Activated naive CD4-positive, alpha-beta T cell treated with anti-CD3 and anti-CD28 coated beads for 36 hours (primary cell): ENCODE measurements around the gene GCHFR. TPM values are rescaled to one million over a fixed set of nuclear protein-coding genes. Genes with fewer than 3 reads are reported as not detected.

Experiments
- CTCF ChIA-PET: fragments of 350-600 bp; sonication (Branson Sonifier 250); formaldehyde crosslinking; loops from one replicate; lab custom pipeline; 2021; ENCODE audit warnings: antibody characterized with exemption; lab: Charles Lee
- DNase-seq: peaks from one replicate; pipeline ENCODE4 v3.0.0-alpha.2; 2020
- H3K27ac Mint-ChIP-seq: one replicate; pipeline ENCODE4 v1.8.0; 2021; ENCODE audit warnings: mild to moderate bottlenecking, mixed read lengths
- H3K27me3 Mint-ChIP-seq: one replicate; pipeline ENCODE4 v1.8.0; 2021; ENCODE audit warnings: low read depth, mixed read lengths
- H3K36me3 Mint-ChIP-seq: one replicate; pipeline ENCODE4 v1.8.0; 2021; ENCODE audit warnings: low read depth, mixed read lengths
- H3K4me1 Mint-ChIP-seq: one replicate; pipeline ENCODE4 v1.8.0; 2021; ENCODE audit warnings: low read depth, mixed read lengths
- H3K4me3 Mint-ChIP-seq: one replicate; pipeline ENCODE4 v1.8.0; 2021; ENCODE audit warnings: mild to moderate bottlenecking, moderate library complexity, mixed read lengths
- H3K9me3 Mint-ChIP-seq: one replicate; pipeline ENCODE4 v1.8.0; 2021; ENCODE audit warnings: mixed read lengths
- intact Hi-C: fragments of 100-400 bp; cut with micrococcal nuclease; formaldehyde crosslinking; loops from one replicate; pipeline ENCODE4 v1.15.1; 2023
- total RNA-seq, 2 experiments: library from RNA; stranded (reverse); gene quantifications; one replicate each; pipeline ENCODE4 v1.2.3, GENCODE V29; 2021

Gene GCHFR
- total RNA-seq, 2 experiments from 2014 or later: 28.1 to 32.7 TPM

DNA sequence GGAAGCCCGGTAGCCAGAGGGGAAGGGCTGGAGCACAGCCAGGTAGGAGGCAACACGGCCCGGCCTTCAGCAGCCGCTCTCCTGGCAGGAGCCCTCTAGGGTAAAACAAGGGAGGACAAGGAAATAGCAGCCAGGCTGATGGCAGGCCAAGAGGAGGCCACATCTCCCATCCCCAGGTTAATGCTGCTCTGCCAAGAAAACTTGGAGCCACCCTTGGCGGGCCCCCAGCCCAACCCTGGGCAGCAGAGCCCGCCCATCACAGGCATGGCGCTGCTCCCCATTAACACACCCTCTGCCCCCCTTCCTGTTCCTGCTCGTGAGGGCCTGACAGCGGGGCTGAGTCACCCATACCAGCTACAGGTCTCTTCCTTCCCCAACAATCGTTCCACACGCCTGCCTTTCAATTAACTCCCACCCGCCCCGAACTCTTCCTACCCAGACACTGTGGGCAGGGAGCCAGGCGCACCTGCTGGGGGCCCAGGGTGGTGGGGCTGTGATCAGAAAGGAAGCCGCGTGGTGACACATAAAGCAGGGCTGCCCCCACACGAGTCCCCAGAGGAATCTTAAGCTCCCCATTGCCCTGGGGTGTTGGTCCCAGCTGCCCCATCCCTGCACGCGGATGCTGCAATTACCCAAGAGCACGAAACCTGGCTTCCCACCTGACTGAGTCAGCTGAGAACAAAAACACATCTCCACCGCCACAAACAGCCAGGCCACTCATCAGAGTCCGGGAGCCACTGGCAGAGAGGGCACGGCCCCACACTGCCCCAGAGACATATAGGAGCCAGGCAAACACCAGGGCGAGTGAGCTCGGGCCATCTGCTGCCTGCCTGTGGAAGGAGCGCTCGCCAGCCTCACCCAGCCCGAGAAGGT is 5.6 kb downstream of the GCHFR start, which contains the start of gene C15orf62:
TSS of gene C15orf62 (plus strand) at position 707 of the 873 bp plus-strand sequence. CDS start 516 bp downstream, outside the sequence.
- H3K27me3 Mint-ChIP-seq: no peaks in the 10 kb centered on the region

GRCh38 chr15:40770147-40770721 is 6.4 kb downstream of the GCHFR start:
- CTCF ChIA-PET: interaction anchor here (0.6 to 4.6 kb wide), 5 partner anchors 12 to 330 kb away, joined by 3 to 25 read pairs (median 4); no protein-coding TSS in a partner anchor
- DNase-seq: no peak
- intact Hi-C loops: no loop called here

More for the DNA sequence above, 5.6 kb downstream of the GCHFR start, which contains the start of gene C15orf62:
- Mint-ChIP-seq H3K27ac (peak within 1 kb of the TSS; percentile 87), H3K36me3 (peaks cover 4% of the 10 kb centered on the region), H3K4me3 (peak within 1 kb of the TSS; percentile 40), H3K4me1 (peaks cover 42% of the 10 kb centered on the region), H3K9me3 (no peaks in the 10 kb centered on the region)
- peak; percentile 82 for DNase-seq
- intact Hi-C loops: loop anchor here (1.0 kb wide), 2 partner anchors 75 to 175 kb away; partner anchors contain the start of gene KNL1
- CTCF ChIA-PET: interaction anchor here (0.5 to 4.6 kb wide), 7 partner anchors 13 to 171 kb away, joined by 3 to 25 read pairs (median 4); no protein-coding TSS in a partner anchor

GRCh38 chr15:40771242-40771641 is 7.4 kb downstream of the GCHFR start:
- DNase-seq: no peak
- intact Hi-C loops: no loop called here
- Mint-ChIP-seq H3K27me3 (no peaks in the 10 kb centered on the region), H3K27ac (no peak overlapping the region), H3K9me3 (no peaks in the 10 kb centered on the region), H3K36me3 (peaks cover 8% of the 10 kb centered on the region), H3K4me3 (no peak overlapping the region), H3K4me1 (peaks cover 27% of the 10 kb centered on the region)
- CTCF ChIA-PET: interaction anchor here (0.7 to 4.6 kb wide), 2 partner anchors 11 to 182 kb away, joined by 3 to 25 read pairs; no protein-coding TSS in a partner anchor

More at GRCh38 chr15:40770147-40770721, 6.4 kb downstream of the GCHFR start:
- Mint-ChIP-seq H3K4me1 (peaks cover 35% of the 10 kb centered on the region), H3K9me3 (no peaks in the 10 kb centered on the region), H3K36me3 (peaks cover 8% of the 10 kb centered on the region), H3K27me3 (no peaks in the 10 kb centered on the region), H3K4me3 (peak overlapping the region; percentile 17), H3K27ac (peak overlapping the region; percentile 87)

GRCh38 chr15:40772014-40772413 is 8.1 kb downstream of the GCHFR start:
- H3K4me3 Mint-ChIP-seq: no peak overlapping the region

DNA sequence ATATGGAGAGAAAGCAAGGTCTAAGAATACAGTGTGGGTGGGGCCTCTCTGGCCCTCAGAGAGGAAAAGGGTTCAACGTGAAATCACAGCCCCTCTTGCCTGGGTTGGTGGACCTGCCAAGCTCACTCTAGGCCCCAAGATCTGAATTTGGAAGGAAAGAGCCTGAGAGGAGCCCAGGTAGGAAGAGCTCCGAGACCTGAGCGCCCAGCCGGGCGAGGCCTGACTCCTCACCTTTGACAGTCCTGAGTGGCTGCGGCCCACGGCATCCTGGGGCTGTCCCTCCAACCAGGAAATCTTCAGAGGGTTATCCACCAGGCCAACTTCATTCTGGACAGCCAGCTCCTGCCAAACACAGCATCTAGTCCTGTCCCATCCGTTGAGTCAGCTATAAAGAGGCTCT is 9.6 kb downstream of the GCHFR start:
- H3K36me3 Mint-ChIP-seq: peaks cover 15% of the 10 kb centered on the region
- H3K4me3 Mint-ChIP-seq: no peak overlapping the region
- peaks cover 28% of the 10 kb centered on the region for H3K4me1 Mint-ChIP-seq
- DNase-seq: no peak
- CTCF ChIA-PET: interaction anchor here (0.5 to 0.8 kb wide), 2 partner anchors 8 to 184 kb away, joined by 3 read pairs; no protein-coding TSS in a partner anchor
- no peak overlapping the region for H3K27ac Mint-ChIP-seq
- intact Hi-C loops: no loop called here
- H3K9me3 Mint-ChIP-seq: no peaks in the 10 kb centered on the region
- no peaks in the 10 kb centered on the region for H3K27me3 Mint-ChIP-seq

More at GRCh38 chr15:40772014-40772413, 8.1 kb downstream of the GCHFR start:
- CTCF ChIA-PET: interaction anchor here (1.3 to 4.6 kb wide), 2 partner anchors 11 to 86 kb away, joined by 4 to 25 read pairs; no protein-coding TSS in a partner anchor
- Mint-ChIP-seq H3K4me1 (peaks cover 32% of the 10 kb centered on the region), H3K27ac (no peak overlapping the region), H3K36me3 (peaks cover 15% of the 10 kb centered on the region), H3K27me3 (no peaks in the 10 kb centered on the region), H3K9me3 (no peaks in the 10 kb centered on the region)
- intact Hi-C loops: no loop called here
- DNase-seq: no peak

- Mint-ChIP-seq H3K4me3 (no peak overlapping the region), H3K27ac (no peak overlapping the region), H3K4me1 (peaks cover 24% of the 10 kb centered on the region), H3K27me3 (no peaks in the 10 kb centered on the region), H3K36me3 (peaks cover 15% of the 10 kb centered on the region), H3K9me3 (no peaks in the 10 kb centered on the region)
- intact Hi-C loops: no loop called here
- CTCF ChIA-PET: interaction anchor here (0.8 kb wide), 1 partner anchor 9 kb away, joined by 3 read pairs; no protein-coding TSS in a partner anchor
- DNase-seq: no peak
These were observed 10.0 kb downstream of the GCHFR start for GRCh38 chr15:40773902-40774301.

- H3K36me3 Mint-ChIP-seq: peaks cover 18% of the 10 kb centered on the region
- H3K4me1 Mint-ChIP-seq: peaks cover 13% of the 10 kb centered on the region
- CTCF ChIA-PET: no interaction called here
- intact Hi-C loops: no loop called here
- DNase-seq: no peak
- no peak overlapping the region for H3K4me3 Mint-ChIP-seq
- H3K27ac Mint-ChIP-seq: no peak overlapping the region
- H3K9me3 Mint-ChIP-seq: no peaks in the 10 kb centered on the region
- no peaks in the 10 kb centered on the region for H3K27me3 Mint-ChIP-seq
These were observed 11.1 kb downstream of the GCHFR start for GRCh38 chr15:40775007-40775406.

- no peak for DNase-seq
- Mint-ChIP-seq H3K27ac (no peak overlapping the region), H3K27me3 (no peaks in the 10 kb centered on the region), H3K4me1 (peaks cover 6% of the 10 kb centered on the region), H3K36me3 (peaks cover 18% of the 10 kb centered on the region), H3K9me3 (no peaks in the 10 kb centered on the region), H3K4me3 (no peak overlapping the region)
- intact Hi-C loops: no loop called here
- CTCF ChIA-PET: interaction anchor here (0.5 to 1.8 kb wide), 2 partner anchors 10 to 29 kb away, joined by 3 to 7 read pairs; no protein-coding TSS in a partner anchor
These were observed 12.1 kb downstream of the GCHFR start for GRCh38 chr15:40775740-40776536.

DNA sequence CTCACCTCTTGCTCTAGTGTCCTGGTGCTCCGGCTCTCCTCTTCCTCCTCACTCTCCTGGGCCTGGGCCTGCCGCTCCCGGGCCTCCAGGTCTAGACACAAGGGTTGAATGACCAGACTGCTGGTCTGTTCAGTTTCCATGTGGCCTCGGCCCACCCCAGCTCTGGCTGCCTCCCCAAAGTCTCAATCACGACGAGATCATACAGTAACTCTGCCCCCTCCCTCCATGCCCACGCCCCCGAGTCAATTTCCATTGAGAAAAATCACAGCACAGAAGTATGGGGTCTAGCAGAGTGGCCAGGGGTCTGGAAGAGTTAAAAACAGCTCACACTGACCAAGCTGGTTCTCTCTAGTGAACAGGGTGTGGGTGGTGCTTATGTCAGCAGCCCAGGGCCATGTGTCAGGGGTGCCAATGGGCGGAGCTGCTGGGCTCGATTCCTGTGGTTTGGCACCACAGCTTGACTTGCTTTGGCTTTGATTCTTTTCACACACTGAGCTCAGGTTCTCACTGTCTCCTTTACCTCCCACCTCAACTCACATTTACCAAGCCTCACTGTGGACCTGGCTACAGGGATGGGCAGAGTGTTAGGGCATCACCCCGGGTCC is 12.8 kb downstream of the GCHFR start:
- CTCF ChIA-PET: interaction anchor here (0.5 to 1.8 kb wide), 2 partner anchors 9 to 30 kb away, joined by 3 to 7 read pairs; no protein-coding TSS in a partner anchor
- DNase-seq: no peak
- Mint-ChIP-seq H3K27me3 (no peaks in the 10 kb centered on the region), H3K4me1 (peaks cover 5% of the 10 kb centered on the region), H3K36me3 (peaks cover 18% of the 10 kb centered on the region), H3K4me3 (no peak overlapping the region), H3K27ac (peak overlapping the region; percentile 12), H3K9me3 (no peaks in the 10 kb centered on the region)
- intact Hi-C loops: no loop called here

DNA sequence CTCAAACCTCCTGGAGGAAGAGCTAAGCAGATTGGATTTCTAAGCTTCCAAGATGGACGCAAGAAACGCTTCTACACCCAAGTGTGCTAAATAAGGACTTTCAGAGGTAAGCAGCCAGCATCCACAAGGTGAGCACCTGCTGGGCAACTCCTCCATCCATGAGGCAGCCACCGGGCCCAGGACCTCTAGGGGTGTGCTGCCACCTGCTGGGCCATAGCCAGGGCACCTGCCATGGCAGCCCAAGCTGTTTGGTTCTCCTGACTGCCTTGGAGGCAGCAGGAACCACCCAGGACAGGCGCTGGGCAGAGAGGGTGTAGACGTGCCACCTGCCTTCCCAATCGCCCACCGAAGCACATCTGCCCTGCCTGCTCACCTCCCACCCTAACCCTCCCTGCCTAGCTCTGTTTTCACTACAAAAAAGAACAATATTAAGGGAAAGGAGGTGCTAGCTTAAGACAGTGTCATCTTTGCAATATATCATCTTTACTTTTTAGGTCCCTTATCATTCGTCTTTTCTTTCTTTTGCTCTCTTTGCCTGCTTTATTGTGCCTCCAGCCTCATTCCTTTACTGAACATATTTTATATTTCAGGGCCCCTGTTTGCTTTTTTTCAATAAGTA is 18.9 kb downstream of the GCHFR start:
- peaks cover 18% of the 10 kb centered on the region for H3K4me1 Mint-ChIP-seq
- H3K4me3 Mint-ChIP-seq: no peak overlapping the region
- H3K27ac Mint-ChIP-seq: no peak overlapping the region
- CTCF ChIA-PET: interaction anchor here (0.7 to 3.2 kb wide), 32 partner anchors 8 to 448 kb away, joined by 3 to 32 read pairs (median 6); partner anchors contain the start of genes C15orf62, CHP1, DNAJC17 and EXD1
- H3K36me3 Mint-ChIP-seq: peaks cover 7% of the 10 kb centered on the region
- peak; percentile 88 for DNase-seq
- H3K9me3 Mint-ChIP-seq: no peaks in the 10 kb centered on the region
- intact Hi-C loops: loop anchor here (1.0 to 2.0 kb wide), 5 partner anchors 28 to 263 kb away; partner anchors contain the start of gene RMDN3
- H3K27me3 Mint-ChIP-seq: no peaks in the 10 kb centered on the region
